ENCODE data around the gene CD59. TPM values are rescaled to one million over a fixed set of nuclear protein-coding genes. Genes with fewer than 3 reads are reported as not detected.

Gene CD59
- total RNA-seq, 1 donor = 345 TPM

GRCh38 chr11:33713856-33714398 lies 22.3 kb downstream of the CD59 start:
- H2AFZ ChIP-seq (ENCODE audit: low read length) = no peak overlapping the region
- H3K27ac ChIP-seq (ENCODE audit: low read depth, low read length) = peak overlapping the region; percentile 2
- H3K79me2 ChIP-seq (ENCODE audit: insufficient read depth, low read length) = peaks cover 92% of the 10 kb centered on the region
- no peak for TF ChIP-seq CTCF (IDR thresholded peaks at IDR 0.05; ENCODE audit: extremely low read depth, low read depth, low read length)
- peaks cover 12% of the 10 kb centered on the region for H4K20me1 ChIP-seq (ENCODE audit: insufficient read depth, low read length)
- H3K36me3 ChIP-seq (ENCODE audit: insufficient read depth, low read length) = peaks cover 87% of the 10 kb centered on the region
- H3K4me2 ChIP-seq (ENCODE audit: insufficient read depth, low read length) = no peak overlapping the region
- DNase-seq (ENCODE audit: insufficient read length, low spot score, missing footprints) = no peak
- H3K9me3 ChIP-seq (ENCODE audit: low read depth, low read length) = no peaks in the 10 kb centered on the region
- H3K27me3 ChIP-seq (ENCODE audit: insufficient read depth, low read length) = no peaks in the 10 kb centered on the region
- no peaks in the 10 kb centered on the region for H3K4me1 ChIP-seq (ENCODE audit: insufficient read depth, low read length)
- no peak overlapping the region for H3K4me3 ChIP-seq (ENCODE audit: insufficient read depth, low read length)

GRCh38 chr11:33713151-33713855 lies 22.9 kb downstream of the CD59 start:
- H4K20me1 ChIP-seq (ENCODE audit: insufficient read depth, low read length) = peaks cover 12% of the 10 kb centered on the region
- TF ChIP-seq CTCF (IDR thresholded peaks at IDR 0.05; ENCODE audit: extremely low read depth, low read depth, low read length) = no peak
- peaks cover 92% of the 10 kb centered on the region for H3K79me2 ChIP-seq (ENCODE audit: insufficient read depth, low read length)
- no peaks in the 10 kb centered on the region for H3K27me3 ChIP-seq (ENCODE audit: insufficient read depth, low read length)
- H3K9me3 ChIP-seq (ENCODE audit: low read depth, low read length) = no peaks in the 10 kb centered on the region
- peak overlapping the region; percentile 0 for H3K27ac ChIP-seq (ENCODE audit: low read depth, low read length)
- H3K4me1 ChIP-seq (ENCODE audit: insufficient read depth, low read length) = no peaks in the 10 kb centered on the region
- H3K4me3 ChIP-seq (ENCODE audit: insufficient read depth, low read length) = no peak overlapping the region
- peaks cover 86% of the 10 kb centered on the region for H3K36me3 ChIP-seq (ENCODE audit: insufficient read depth, low read length)
- no peak overlapping the region for H3K4me2 ChIP-seq (ENCODE audit: insufficient read depth, low read length)
- DNase-seq (ENCODE audit: insufficient read length, low spot score, missing footprints) = no peak
- H2AFZ ChIP-seq (ENCODE audit: low read length) = no peak overlapping the region

- H3K9me3 ChIP-seq (ENCODE audit: low read depth, low read length) = no peaks in the 10 kb centered on the region
- H3K79me2 ChIP-seq (ENCODE audit: insufficient read depth, low read length) = peaks cover 88% of the 10 kb centered on the region
- TF ChIP-seq CTCF (IDR thresholded peaks at IDR 0.05; ENCODE audit: extremely low read depth, low read depth, low read length) = no peak
- H3K4me3 ChIP-seq (ENCODE audit: insufficient read depth, low read length) = no peak overlapping the region
- H3K27ac ChIP-seq (ENCODE audit: low read depth, low read length) = no peak overlapping the region
- no peak for DNase-seq (ENCODE audit: insufficient read length, low spot score, missing footprints)
- H3K4me2 ChIP-seq (ENCODE audit: insufficient read depth, low read length) = no peak overlapping the region
- H2AFZ ChIP-seq (ENCODE audit: low read length) = no peak overlapping the region
- peaks cover 84% of the 10 kb centered on the region for H3K36me3 ChIP-seq (ENCODE audit: insufficient read depth, low read length)
- H4K20me1 ChIP-seq (ENCODE audit: insufficient read depth, low read length) = peaks cover 12% of the 10 kb centered on the region
- no peaks in the 10 kb centered on the region for H3K4me1 ChIP-seq (ENCODE audit: insufficient read depth, low read length)
- H3K27me3 ChIP-seq (ENCODE audit: insufficient read depth, low read length) = no peaks in the 10 kb centered on the region
Measured at GRCh38 chr11:33712436-33712835, 23.8 kb downstream of the CD59 start.

GRCh38 chr11:33709466-33709865 lies 26.8 kb downstream of the CD59 start:
- Histone ChIP-seq H3K4me1 (ENCODE audit: insufficient read depth, low read length) (peaks cover 9% of the 10 kb centered on the region), H3K27ac (ENCODE audit: low read depth, low read length) (no peak overlapping the region), H3K4me2 (ENCODE audit: insufficient read depth, low read length) (no peak overlapping the region), H3K4me3 (ENCODE audit: insufficient read depth, low read length) (no peak overlapping the region), H3K27me3 (ENCODE audit: insufficient read depth, low read length) (no peaks in the 10 kb centered on the region), H3K9me3 (ENCODE audit: low read depth, low read length) (no peaks in the 10 kb centered on the region), H4K20me1 (ENCODE audit: insufficient read depth, low read length) (no peaks in the 10 kb centered on the region), H2AFZ (ENCODE audit: low read length) (no peak overlapping the region), H3K36me3 (ENCODE audit: insufficient read depth, low read length) (peaks cover 84% of the 10 kb centered on the region), H3K79me2 (ENCODE audit: insufficient read depth, low read length) (peaks cover 69% of the 10 kb centered on the region)
- no peak for DNase-seq (ENCODE audit: insufficient read length, low spot score, missing footprints)
- TF ChIP-seq CTCF (IDR thresholded peaks at IDR 0.05; ENCODE audit: extremely low read depth, low read depth, low read length) = no peak
